ENCODE measurements around the gene AFP.

The AFP gene

DNA sequence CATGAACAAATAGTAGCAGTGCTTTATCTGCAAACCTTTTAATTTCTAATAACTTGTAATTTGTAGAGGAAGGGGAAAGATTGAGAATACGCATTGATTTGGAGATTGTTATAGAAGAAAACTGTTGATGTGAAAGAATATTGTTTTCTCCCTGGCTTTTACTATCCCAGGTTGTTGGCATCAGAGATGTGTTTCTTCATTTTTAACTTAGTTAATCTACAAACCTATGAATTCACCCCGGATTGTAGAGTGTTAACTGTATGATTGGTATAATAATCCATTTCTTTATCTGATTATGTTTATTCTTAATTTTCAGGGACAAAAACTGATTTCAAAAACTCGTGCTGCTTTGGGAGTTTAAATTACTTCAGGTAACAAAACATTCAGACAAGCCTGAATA lies 18.9 kb downstream of the AFP start:
- Mint-ChIP-seq H3K4me3 (no peak overlapping the region), H3K36me3 (ENCODE audit: low read depth) (no peaks in the 10 kb centered on the region), H3K9me3 (no peaks in the 10 kb centered on the region), H3K27me3 (ENCODE audit: low read depth) (peaks cover 6% of the 10 kb centered on the region), H3K27ac (no peak overlapping the region), H3K4me1 (peaks cover 31% of the 10 kb centered on the region)
- no peak for TF ChIP-seq CTCF (IDR thresholded peaks at IDR 0.05; ENCODE audit: unreplicated experiment in 3 of 3)

- no peak overlapping the region for H3K4me3 Mint-ChIP-seq
- H3K27ac Mint-ChIP-seq: no peak overlapping the region
- H3K4me1 Mint-ChIP-seq: peaks cover 21% of the 10 kb centered on the region
- no peaks in the 10 kb centered on the region for H3K36me3 Mint-ChIP-seq (ENCODE audit: low read depth)
- H3K27me3 Mint-ChIP-seq (ENCODE audit: low read depth): peaks cover 6% of the 10 kb centered on the region
- no peak for TF ChIP-seq CTCF (IDR thresholded peaks at IDR 0.05; ENCODE audit: unreplicated experiment in 3 of 3)
- H3K9me3 Mint-ChIP-seq: no peaks in the 10 kb centered on the region
Measured at GRCh38 chr4:73456177-73457022, 20.4 kb downstream of the AFP start.

DNA sequence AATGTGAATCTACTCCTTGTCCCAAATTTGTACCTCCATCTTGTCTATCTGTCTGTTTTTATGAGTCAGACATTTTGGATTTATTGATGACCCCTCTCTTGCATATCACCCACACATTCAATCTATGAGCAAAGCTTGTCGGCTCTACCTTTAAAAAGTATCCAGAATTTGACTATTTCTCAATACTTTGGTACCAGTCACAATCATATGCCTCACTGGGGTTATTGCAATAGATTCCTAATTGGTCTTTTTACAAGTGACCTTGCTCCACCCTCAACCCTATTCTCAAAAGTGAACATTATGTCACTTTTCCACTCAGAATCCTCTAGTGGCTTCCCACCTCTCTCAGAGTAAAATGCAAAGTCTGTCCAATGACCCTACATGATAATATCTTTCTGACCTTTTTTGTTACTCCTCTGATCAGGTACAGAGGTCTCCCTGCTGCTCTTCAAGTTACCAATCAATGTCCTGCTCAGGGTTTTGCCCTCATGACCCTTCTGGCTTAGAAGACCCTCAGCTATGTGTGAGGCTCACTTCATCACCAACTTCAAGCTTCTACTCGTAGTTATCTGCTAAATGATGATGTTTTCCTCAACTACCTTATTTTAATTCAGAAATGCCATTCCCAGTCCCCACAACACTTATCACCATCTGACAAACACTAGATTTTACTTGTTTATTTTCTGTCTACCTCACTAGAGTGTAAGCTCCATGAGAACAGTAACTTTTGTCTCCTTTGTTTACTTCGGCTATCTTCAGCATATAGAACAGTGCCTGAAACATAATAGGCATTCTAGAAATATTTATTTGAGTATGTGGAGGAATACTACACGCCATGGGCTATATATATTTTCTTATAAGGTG lies 22.4 kb downstream of the AFP start:
- Mint-ChIP-seq H3K4me1 (peaks cover 1% of the 10 kb centered on the region), H3K9me3 (no peaks in the 10 kb centered on the region), H3K36me3 (ENCODE audit: low read depth) (no peaks in the 10 kb centered on the region), H3K27ac (no peak overlapping the region), H3K4me3 (no peak overlapping the region), H3K27me3 (ENCODE audit: low read depth) (no peaks in the 10 kb centered on the region)
- no peak for TF ChIP-seq CTCF (IDR thresholded peaks at IDR 0.05; ENCODE audit: unreplicated experiment in 3 of 3)

GRCh38 chr4:73459048-73459421 lies 23.0 kb downstream of the AFP start:
- Mint-ChIP-seq H3K4me1 (no peaks in the 10 kb centered on the region), H3K4me3 (no peak overlapping the region), H3K9me3 (no peaks in the 10 kb centered on the region), H3K36me3 (ENCODE audit: low read depth) (no peaks in the 10 kb centered on the region), H3K27ac (no peak overlapping the region), H3K27me3 (ENCODE audit: low read depth) (no peaks in the 10 kb centered on the region)
- TF ChIP-seq CTCF (IDR thresholded peaks at IDR 0.05; ENCODE audit: unreplicated experiment in 3 of 3): no peak

DNA sequence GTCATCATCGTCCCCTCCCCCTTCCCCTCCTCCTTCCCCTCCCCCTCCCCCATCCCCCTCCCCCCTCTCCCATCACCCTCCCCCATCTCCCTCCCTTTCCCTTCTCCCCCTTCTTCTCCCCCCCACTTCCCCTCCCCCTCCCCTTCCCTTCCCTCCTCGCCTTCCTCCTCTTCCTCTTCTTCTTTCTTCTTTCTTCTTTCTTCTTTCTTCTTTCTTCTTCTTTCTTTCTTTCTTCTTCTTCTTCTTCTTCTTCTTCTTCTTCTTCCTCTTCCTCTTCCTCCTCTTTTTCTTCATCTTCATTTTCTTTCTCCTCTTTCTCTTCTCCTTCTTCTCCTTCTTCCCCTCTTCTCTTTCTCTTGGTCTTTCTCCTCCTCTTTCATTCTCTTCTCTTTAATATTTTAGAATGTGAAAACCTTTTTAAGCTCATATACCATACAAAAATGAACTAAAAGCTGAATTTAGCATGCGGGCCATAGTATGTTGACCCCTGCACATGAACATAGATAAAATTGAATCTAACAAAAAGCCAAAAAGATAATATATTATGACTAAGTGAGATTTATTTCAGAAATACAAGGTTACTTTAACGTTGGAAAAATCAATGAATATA lies 25.0 kb downstream of the AFP start:
- no peak overlapping the region for H3K4me3 Mint-ChIP-seq
- no peaks in the 10 kb centered on the region for H3K9me3 Mint-ChIP-seq
- H3K36me3 Mint-ChIP-seq (ENCODE audit: low read depth): no peaks in the 10 kb centered on the region

More for the DNA sequence above, 25.0 kb downstream of the AFP start:
- no peaks in the 10 kb centered on the region for H3K27me3 Mint-ChIP-seq (ENCODE audit: low read depth)
- no peak for TF ChIP-seq CTCF (IDR thresholded peaks at IDR 0.05; ENCODE audit: unreplicated experiment in 3 of 3)
- no peak overlapping the region for H3K27ac Mint-ChIP-seq
- H3K4me1 Mint-ChIP-seq: no peaks in the 10 kb centered on the region
